AG08396 (cell line): ENCODE measurements around the gene OR51V1.
A peak's percentile ranks its signal among the peaks of the same experiment; 100 is the strongest.
"Not testable (repeated sequence)": the region's sequence is repeated elsewhere in the genome, so short reads cannot be mapped to it uniquely, and the experiment has no call there.

Experiments
- DNase-seq: peaks from one replicate; pipeline ENCODE4 v3.0.0; 2012; ENCODE audit warnings: low spot score, mixed read lengths

OR51V1 gene

DNA sequence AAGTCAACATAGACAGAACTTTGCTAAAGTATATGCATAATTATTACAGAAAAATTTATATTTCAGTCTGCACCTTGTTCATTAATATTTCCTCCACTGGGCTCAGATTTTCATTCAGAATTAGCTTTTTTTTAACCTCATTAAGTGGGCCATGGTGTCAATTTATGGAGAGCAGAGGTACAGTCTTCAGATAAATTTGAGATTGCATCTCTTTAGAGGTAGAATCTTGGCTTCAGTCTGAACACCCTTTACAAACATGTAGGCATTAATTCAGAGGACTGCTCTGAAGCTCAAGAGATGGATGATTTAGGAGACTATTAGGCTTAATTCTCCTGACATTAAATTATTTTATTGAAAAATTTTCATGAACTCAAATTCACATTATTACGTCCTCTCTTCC lies 29.8 kb upstream of the OR51V1 start:
- DNase-seq: no peak

DNA sequence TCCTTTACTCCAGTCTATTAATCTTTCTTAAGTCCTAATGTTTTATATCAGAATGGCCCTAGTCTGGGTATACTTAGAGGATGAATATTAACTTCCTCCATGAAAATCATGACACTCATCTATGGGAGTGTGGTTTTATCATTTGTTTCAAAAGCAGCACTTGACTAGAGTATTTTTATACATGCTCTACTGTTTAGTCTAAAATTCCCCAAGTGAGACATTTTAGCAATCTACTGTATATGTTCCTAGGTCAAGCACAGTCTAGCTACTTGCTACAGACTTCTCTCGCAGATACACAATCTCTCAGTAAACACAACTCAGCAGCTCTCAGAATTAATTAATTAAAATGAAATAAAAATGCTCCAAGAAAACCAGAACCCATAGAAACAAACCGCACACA lies 29.3 kb upstream of the OR51V1 start:
- no peak for DNase-seq

DNA sequence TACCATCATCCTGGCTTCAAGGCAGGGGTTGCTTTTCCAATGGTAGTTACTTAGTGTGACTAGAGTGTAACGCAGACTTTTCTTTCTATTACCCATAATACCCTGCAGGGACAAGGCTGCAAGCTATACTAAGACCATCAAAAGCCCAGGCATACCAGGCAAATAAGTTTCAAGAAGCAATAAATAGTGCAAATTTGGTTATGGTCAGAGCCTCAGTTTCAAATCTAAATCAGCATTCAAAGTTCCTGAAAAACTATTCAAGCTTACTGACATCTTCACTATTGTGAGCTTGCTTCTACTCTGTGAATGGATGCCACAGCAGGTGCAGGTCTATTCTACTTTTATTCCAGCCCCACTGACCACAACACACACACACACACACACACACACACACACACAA lies 28.9 kb upstream of the OR51V1 start:
- no peak for DNase-seq

GRCh38 chr11:5228124-5228523 lies 27.6 kb upstream of the OR51V1 start:
- DNase-seq: no peak

- DNase-seq: no peak
Measured at GRCh38 chr11:5227681-5228080, 27.2 kb upstream of the OR51V1 start.

DNA sequence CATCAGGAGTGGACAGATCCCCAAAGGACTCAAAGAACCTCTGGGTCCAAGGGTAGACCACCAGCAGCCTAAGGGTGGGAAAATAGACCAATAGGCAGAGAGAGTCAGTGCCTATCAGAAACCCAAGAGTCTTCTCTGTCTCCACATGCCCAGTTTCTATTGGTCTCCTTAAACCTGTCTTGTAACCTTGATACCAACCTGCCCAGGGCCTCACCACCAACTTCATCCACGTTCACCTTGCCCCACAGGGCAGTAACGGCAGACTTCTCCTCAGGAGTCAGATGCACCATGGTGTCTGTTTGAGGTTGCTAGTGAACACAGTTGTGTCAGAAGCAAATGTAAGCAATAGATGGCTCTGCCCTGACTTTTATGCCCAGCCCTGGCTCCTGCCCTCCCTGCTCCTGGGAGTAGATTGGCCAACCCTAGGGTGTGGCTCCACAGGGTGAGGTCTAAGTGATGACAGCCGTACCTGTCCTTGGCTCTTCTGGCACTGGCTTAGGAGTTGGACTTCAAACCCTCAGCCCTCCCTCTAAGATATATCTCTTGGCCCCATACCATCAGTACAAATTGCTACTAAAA lies 26.3 kb upstream of the OR51V1 start, which contains the start of gene HBB:
Gene HBB (minus strand): TSS at position 340 of the 579 bp plus-strand sequence. CDS start 50 bp downstream, at position 290.
- no peak for DNase-seq

- DNase-seq: no peak
Measured at GRCh38 chr11:5225480-5225871, 25.0 kb upstream of the OR51V1 start.

GRCh38 chr11:5224538-5225479 lies 24.3 kb upstream of the OR51V1 start:
- DNase-seq: no peak

DNA sequence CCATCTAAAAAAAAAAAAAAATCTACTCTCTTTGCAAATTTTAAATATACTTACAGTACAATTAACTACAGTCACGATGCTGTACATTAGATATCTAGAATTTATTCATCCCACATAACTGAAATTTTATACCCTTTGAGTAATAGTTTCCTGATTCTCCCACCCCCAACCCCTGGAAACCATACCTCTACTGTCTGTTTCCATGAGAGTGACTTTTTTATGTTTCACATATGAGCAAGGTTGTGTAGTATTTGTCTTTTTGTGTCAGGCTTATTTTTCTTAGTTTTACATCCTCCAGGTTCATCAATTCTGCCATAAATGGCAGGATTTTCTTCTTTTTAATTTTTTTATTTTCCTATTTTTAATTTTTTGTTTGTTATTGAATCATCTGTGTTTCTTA lies 23.2 kb upstream of the OR51V1 start:
- no peak for DNase-seq

DNA sequence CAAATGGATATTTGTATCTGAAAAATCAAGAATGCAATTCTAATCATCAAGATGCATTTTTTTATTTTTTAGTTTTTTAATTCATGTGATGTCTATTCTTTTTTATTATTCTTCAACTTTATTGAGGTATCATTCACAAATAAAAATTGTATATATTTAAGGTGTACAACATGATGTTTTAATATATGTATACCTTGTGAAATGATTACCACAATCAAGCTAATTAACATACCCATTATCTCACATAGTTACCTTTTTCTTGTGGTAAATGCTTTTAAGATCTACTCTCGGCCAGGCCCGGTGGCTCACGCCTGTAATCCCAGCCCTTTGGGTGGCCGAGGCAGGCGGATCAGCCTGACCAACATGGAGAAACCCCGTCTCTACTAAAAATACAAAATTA lies 22.7 kb upstream of the OR51V1 start:
- DNase-seq: no peak

GRCh38 chr11:5210376-5210885 lies 9.9 kb upstream of the OR51V1 start:
- no peak for DNase-seq

DNA sequence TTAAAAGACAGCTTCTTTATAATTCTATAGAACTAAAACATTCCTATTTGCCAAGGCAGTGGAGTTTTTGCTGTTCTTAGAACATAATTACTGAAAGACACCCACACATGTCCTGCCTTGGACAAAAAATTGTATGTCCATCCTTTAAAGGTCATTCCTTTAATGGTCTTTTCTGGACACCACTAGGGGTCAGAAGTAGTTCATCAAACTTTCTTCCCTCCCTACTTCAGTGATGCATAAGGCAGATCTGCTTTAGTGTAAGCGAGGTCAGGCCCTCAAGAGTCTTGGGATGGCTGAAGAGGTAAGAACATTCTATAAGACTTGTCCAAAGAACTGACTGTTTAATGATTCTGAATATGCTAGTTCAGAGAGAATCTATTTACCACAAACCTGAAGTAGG lies 4.3 kb upstream of the OR51V1 start:
- peak; percentile 75 for DNase-seq

- no peak for DNase-seq
Measured at GRCh38 chr11:5203366-5203765, 2.9 kb upstream of the OR51V1 start.

GRCh38 chr11:5198285-5198684 lies 2.2 kb downstream of the OR51V1 start:
- no peak for DNase-seq

DNA sequence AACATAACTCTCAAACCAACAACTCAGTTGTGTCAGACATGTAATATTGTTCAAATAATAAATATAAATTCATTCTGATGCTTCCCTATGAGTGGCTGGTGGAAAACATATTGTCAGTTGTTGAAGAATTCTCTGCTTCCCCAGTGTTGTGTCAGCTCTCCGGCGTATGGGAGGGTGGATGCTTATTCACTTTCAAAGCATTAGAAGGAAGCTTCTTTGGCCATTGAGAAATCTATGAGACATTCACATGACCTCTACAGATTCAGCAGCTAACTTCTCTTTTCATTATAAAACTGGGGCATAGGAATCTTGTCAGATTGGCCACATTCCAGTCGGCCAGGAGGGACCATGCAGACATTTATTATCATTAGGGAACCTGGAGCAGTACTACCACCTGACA lies 2.9 kb downstream of the OR51V1 start:
- peak; percentile 26 for DNase-seq

DNA sequence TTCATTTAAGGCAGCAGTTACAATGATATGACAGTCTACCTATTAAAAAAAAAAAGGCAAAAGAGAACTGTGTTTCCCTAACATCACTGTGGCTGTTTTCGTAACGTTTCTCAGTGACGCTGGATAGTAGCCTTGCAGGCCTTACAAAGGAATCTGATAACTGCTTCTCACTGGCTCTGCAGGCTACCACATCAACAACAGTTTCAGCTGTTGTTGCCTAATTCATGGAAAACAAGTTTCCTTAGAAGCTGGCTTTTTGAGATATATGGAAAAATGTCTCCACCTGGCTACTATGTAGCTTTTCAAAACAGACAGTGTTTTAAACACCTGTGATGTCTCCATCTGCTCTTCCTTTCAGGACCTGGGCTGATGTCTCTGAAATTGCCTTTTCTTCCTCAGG lies 3.8 kb downstream of the OR51V1 start:
- DNase-seq: no peak

DNA sequence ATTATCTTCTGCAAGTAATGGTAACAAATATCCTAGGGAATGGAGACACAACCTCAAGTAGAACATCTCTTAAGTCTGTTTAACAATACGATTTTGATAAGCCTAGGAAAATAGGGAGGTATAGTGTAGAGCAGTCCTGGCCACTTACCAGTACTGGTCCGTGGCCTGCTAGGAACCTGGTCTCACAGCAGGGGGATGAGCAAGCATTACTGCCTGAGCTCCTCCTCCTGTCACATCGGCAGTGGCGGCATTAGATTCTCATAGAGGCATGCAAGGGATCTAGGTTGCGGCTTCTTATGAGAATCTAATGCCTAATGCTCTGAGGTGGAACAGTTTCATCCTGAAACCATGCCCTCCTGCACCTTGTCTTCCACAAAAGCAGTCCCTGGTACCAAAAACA lies 4.4 kb downstream of the OR51V1 start:
- DNase-seq: no peak

DNA sequence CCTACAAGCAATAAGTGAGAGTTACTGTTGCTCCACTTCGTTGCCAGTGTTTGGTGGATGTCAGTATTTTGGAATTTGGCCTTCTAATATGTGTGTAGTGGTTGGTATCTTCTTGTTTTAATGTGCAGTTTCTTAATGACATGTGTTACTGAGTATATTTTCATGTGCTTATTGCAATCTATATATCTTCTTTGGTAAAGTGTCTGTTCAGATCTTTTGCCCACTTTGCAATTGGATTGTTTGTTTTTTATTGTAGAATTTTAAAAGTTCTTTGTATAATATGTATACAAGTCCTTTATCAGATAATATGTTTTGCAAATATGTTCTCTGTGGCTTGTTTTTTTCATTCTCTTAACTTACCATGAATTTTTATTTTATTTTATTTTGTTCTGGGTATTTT lies 7.7 kb downstream of the OR51V1 start:
- no peak for DNase-seq

DNA sequence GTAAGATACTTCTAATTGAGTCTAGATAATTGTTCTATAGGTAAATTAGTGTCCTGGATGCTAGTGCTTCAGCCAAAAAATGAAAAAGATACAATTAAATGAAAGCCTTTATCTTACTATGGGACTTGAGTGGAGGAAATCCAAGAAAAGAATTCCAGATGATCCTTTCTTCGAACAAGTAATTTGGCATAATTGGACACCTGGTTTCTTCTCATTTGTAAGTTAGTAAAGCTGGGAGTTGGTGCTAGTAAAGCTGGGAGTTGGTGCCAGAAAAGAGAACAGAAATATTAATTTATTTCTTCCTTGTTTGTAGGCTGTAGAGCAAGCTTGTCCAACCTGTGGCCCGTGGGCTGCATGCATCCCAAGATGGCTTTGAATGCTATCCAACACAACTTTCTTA lies 12.3 kb downstream of the OR51V1 start:
- DNase-seq: no peak

- no peak for DNase-seq
Measured at GRCh38 chr11:5178046-5178837, 22.2 kb downstream of the OR51V1 start.

DNA sequence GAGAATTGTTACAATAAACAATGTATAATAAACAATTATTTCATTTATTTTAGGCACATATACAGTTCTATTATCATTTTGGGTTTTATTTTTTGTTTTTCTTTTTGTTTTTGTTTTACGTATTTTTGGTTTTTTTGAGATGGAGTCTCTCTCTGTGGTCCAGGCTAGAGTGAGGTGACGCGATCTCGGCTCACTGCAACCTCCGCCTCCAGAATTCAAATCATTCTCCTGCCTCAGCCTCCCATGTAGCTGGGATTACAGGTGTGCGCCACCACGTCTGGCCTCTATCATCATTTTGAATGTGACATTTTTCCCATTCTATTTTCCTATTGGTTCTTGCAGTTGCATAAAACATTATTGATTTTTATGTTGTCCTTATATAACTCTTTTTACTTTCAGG lies 25.5 kb downstream of the OR51V1 start:
- DNase-seq: no peak

GRCh38 chr11:5171856-5172255 lies 28.6 kb downstream of the OR51V1 start:
- DNase-seq: no peak

- DNase-seq: not testable (repeated sequence)
Measured at GRCh38 chr11:5165898-5166297, 34.6 kb downstream of the OR51V1 start.
